Natural killer cell (primary cell): ENCODE data around the gene ERAL1. TPM values are rescaled to one million over a fixed set of nuclear protein-coding genes. Genes with fewer than 3 reads are reported as not detected.

Experiments used
- ATAC-seq, 3 donors: fragments of 150-1000 bp in 2 of 3; fragments of 200-7000 bp in 1 of 3; cut with Tn5 transposase; 1 replicate in 1 of 3; 2 replicates in 2 of 3; pipeline ENCODE4 v1.10.0; 2021; ENCODE audit warnings: mild to moderate bottlenecking in 2 of 3, moderate library complexity in 2 of 3
- DNase-seq, 2 donors: peaks; one replicate each; pipeline versions ENCODE4 v3.0.0 to v3.0.0-alpha.2; 2013 to 2021; ENCODE audit warnings: mixed read lengths in 1 of 2
- H3K27ac ChIP-seq: one replicate; pipeline ENCODE4 v1.5.1; 2013; ENCODE audit warnings: mild to moderate bottlenecking, low read length
- H3K27me3 ChIP-seq: one replicate; pipeline ENCODE4 v1.6.1; 2013; ENCODE audit warnings: low read length; ENCODE audit not compliant: control insufficient read depth, insufficient read depth
- H3K36me3 ChIP-seq: one replicate; pipeline ENCODE4 v1.6.1; 2013; ENCODE audit warnings: low read length; ENCODE audit not compliant: control insufficient read depth, insufficient read depth
- H3K4me1 ChIP-seq: one replicate; pipeline ENCODE4 v1.6.1; 2013; ENCODE audit warnings: low read length; ENCODE audit not compliant: control insufficient read depth, insufficient read depth
- H3K4me3 ChIP-seq: one replicate; pipeline ENCODE4 v1.5.1; 2013; ENCODE audit warnings: low read length
- H3K9me3 ChIP-seq: one replicate; pipeline ENCODE4 v1.6.1; 2013; ENCODE audit warnings: low read length; ENCODE audit not compliant: control insufficient read depth, insufficient read depth
- H3K27ac Mint-ChIP-seq, 2 donors: one replicate each; pipeline ENCODE4 v1.8.0; 2022; ENCODE audit warnings: mild to moderate bottlenecking in 2 of 2, mixed read lengths in 2 of 2, moderate library complexity in 1 of 2
- H3K27me3 Mint-ChIP-seq, 2 donors: one replicate each; pipeline ENCODE4 v1.8.0; 2022; ENCODE audit warnings: low read depth in 2 of 2, mixed read lengths in 2 of 2
- H3K36me3 Mint-ChIP-seq: one replicate; pipeline ENCODE4 v1.8.0; 2022; ENCODE audit warnings: mixed read lengths
- H3K4me1 Mint-ChIP-seq, 2 donors: one replicate each; pipeline ENCODE4 v1.8.0; 2022; ENCODE audit warnings: mixed read lengths in 2 of 2
- H3K4me3 Mint-ChIP-seq: one replicate; pipeline ENCODE4 v1.8.0; 2022; ENCODE audit warnings: mild to moderate bottlenecking, moderate library complexity, mixed read lengths
- H3K9me3 Mint-ChIP-seq, 2 donors: one replicate each; pipeline ENCODE4 v1.8.0; 2022; ENCODE audit warnings: mixed read lengths in 2 of 2
- CTCF ChIP-seq: fragments of 200-600 bp; IDR thresholded peaks from one replicate; pipeline ENCODE4 v1.8.0; 2022; ENCODE audit warnings: antibody characterized with exemption
- WGBS: methylation state at CpG from one replicate; pipeline ENCODE4 v1.1.7; 2013; ENCODE audit warnings: missing lambda C conversion rate; ENCODE audit not compliant: insufficient coverage; 5-methylcytosine and 5-hydroxymethylcytosine counted together
- intact Hi-C: fragments of 100-400 bp; cut with micrococcal nuclease; formaldehyde crosslinking; loops from one replicate; pipeline ENCODE4 v1.14.2; 2022
- total RNA-seq, 4 donors: library from RNA; stranded (reverse); fragments of 120-200 nt in 1 of 4; gene quantifications; one replicate each; pipeline versions ENCODE4 v1.2.3 to v1.2.4, GENCODE V29; 2013 to 2022

The ERAL1 gene
- total RNA-seq, 3 donors from 2014 or later (not counting 1 experiment from before 2014, with no cell fraction given), result 20.9 to 35.2 (median 27.3) TPM

DNA sequence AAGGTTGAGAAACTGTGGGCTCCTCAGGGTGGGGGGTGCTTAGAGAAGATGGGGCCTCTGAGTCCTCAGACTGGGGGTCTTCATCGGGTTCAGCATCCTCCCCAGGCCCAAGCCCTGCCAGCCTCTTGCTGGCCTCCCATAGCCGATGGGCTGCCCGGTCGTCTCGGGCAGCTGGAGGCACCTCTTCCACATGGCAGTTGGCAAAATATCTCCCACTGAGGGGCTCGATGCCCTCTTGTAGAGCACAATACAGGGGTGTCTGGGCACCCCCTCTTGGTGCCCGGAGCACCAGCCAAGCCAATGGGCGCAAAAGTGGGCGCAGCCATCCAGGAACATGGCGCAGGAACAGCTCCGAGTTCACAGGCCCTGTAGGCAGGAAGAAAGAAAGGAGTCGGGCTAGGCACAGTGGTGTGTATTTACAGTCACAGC, 43.7 kb downstream of the ERAL1 start:
- WGBS, result 89% methylated on average over 12 of the region's 12 CpGs
- H3K4me1 ChIP-seq, result peaks cover 66% of the 10 kb centered on the region
- no peaks in the 10 kb centered on the region for H3K27me3 ChIP-seq
- Mint-ChIP-seq H3K27me3 (no peaks in the 10 kb centered on the region), H3K4me1 (peaks cover 45 to 68% of the 10 kb centered on the region in 2 donors), H3K27ac (peak overlapping the region; percentile 93 to 97), H3K36me3 (no peaks in the 10 kb centered on the region), H3K4me3 (peak overlapping the region; percentile 90), H3K9me3 (no peaks in the 10 kb centered on the region)
- H3K27ac ChIP-seq, result peak overlapping the region; percentile 89
- no peak for TF ChIP-seq CTCF
- no peak for ATAC-seq
- intact Hi-C loops, result loop anchor here (5.0 to 10.0 kb wide), 2 partner anchors 54 to 171 kb away; partner anchors contain the start of genes FAM222B, NEK8 and TLCD1
- H3K9me3 ChIP-seq, result no peaks in the 10 kb centered on the region
- no peak overlapping the region for H3K4me3 ChIP-seq
- no peaks in the 10 kb centered on the region for H3K36me3 ChIP-seq
- no peak for DNase-seq

DNA sequence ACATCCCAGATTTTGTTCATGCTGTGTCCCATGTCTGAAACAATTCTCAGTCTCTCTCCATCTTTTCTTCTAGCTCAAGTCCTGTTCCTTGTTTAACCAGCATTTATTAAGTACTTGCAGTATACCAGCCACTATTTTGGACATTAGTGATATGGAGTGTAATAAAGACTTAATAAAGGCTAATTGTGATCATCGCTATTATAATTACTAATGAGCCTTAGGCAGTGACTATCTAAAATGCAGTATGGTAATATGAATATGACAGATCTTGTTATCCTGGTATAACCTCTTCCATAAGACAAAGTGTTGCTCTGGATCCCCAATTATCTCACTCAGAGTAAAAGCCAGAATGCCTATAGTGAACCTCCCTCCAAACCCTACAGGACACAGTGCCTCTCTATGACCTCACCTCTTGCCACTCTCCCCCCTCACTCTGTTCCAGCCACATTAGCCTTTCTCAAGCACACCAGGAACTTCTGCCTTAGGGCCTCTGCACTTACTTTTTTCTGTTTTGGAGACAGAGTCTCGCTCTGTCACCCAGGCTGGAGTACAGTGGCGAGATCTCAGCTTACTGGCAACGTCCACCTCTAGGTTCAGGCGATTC, 44.5 kb downstream of the ERAL1 start:
- Histone ChIP-seq H3K4me3 (no peak overlapping the region), H3K27ac (no peak overlapping the region), H3K27me3 (no peaks in the 10 kb centered on the region), H3K36me3 (no peaks in the 10 kb centered on the region), H3K4me1 (peaks cover 58% of the 10 kb centered on the region), H3K9me3 (no peaks in the 10 kb centered on the region)
- intact Hi-C loops, result loop anchor here (5.0 to 10.0 kb wide), 2 partner anchors 55 to 172 kb away; partner anchors contain the start of genes FAM222B, NEK8 and TLCD1
- Mint-ChIP-seq H3K4me1 (peaks cover 41 to 69% of the 10 kb centered on the region in 2 donors), H3K4me3 (peak overlapping the region; percentile 71), H3K27me3 (no peaks in the 10 kb centered on the region), H3K27ac (peak overlapping the region; percentile 49 to 93), H3K36me3 (no peaks in the 10 kb centered on the region), H3K9me3 (no peaks in the 10 kb centered on the region)
- no peak for TF ChIP-seq CTCF
- DNase-seq (no peak), ATAC-seq (no peak)
- WGBS, result 99% methylated on average over 5 of the region's 5 CpGs

DNA sequence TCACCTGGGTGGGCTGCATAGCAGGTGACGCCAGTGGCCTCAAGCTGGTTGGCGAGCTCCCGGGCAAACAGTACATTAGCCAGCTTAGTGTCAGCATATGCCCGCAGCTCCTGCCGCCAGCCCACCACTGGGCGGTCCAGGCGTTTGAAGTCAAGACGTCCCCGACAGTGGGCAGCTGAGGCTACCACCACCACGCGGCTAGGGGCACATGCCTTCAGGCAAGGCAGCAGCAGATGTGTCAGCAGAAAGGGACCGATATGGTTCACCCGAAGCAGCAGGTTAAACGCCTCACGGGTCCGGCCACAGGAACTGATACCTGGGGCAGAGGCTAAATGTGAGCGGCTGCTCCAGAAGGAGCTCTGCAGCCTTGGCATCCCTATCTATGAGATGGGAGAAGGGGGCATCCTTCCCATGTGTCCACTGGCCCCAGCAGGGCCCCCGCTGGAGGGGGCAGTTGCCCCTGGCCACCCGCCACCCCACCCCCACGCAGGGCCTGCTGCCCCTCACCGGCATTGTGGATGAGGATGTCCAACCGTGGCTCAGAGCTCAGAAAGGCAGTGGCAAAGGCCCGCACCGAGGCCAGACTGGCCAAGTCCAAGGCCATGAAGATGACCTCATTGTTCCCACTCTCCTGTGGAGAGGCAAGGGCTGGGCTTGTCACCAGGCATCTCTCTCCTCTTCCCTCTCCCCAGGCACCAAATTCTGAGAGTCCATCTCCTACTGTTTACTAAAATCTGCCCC, 46.3 kb downstream of the ERAL1 start:
- Histone ChIP-seq H3K36me3 (peaks cover 4% of the 10 kb centered on the region), H3K27ac (no peak overlapping the region), H3K9me3 (no peaks in the 10 kb centered on the region), H3K4me1 (peaks cover 43% of the 10 kb centered on the region), H3K4me3 (no peak overlapping the region), H3K27me3 (no peaks in the 10 kb centered on the region)
- no peak for TF ChIP-seq CTCF
- peaks cover 32 to 63% of the 10 kb centered on the region in 2 donors for H3K4me1 Mint-ChIP-seq
- peak overlapping the region; percentile 69 to 84 for H3K27ac Mint-ChIP-seq
- DNase-seq, result no peak
- no peaks in the 10 kb centered on the region for H3K9me3 Mint-ChIP-seq
- 88% methylated on average over 24 of the region's 24 CpGs for WGBS
- intact Hi-C loops, result loop anchor here (5.0 kb wide), 2 partner anchors 139 to 254 kb away; partner anchors contain the start of gene BLTP2
- no peak for ATAC-seq
- no peaks in the 10 kb centered on the region for H3K36me3 Mint-ChIP-seq
- H3K27me3 Mint-ChIP-seq, result no peaks in the 10 kb centered on the region
- peak overlapping the region; percentile 83 for H3K4me3 Mint-ChIP-seq
